Endothelial cell of hepatic sinusoid (primary cell): ENCODE results near the gene SLC1A2.

Experiments used
- in situ Hi-C: cut with HindIII; loops from 2 replicates; pipeline ENCODE4 v1.10.0; 2017; ENCODE audit warnings: low sequenced_read_pairs

SLC1A2 gene

GRCh38 chr11:35250621-35251020 is 168.7 kb downstream of the SLC1A2 start:
- in situ Hi-C loops, result no loop called here

GRCh38 chr11:35250192-35250591 is 169.2 kb downstream of the SLC1A2 start:
- in situ Hi-C loops, result no loop called here

GRCh38 chr11:35248558-35249323 is 170.6 kb downstream of the SLC1A2 start:
- in situ Hi-C loops, result no loop called here

- in situ Hi-C loops, result no loop called here
Measured at GRCh38 chr11:35247863-35248262, 171.5 kb downstream of the SLC1A2 start.

- in situ Hi-C loops, result no loop called here
Measured at GRCh38 chr11:35247428-35247827, 171.9 kb downstream of the SLC1A2 start.

GRCh38 chr11:35246745-35247144 is 172.6 kb downstream of the SLC1A2 start:
- in situ Hi-C loops, result no loop called here

- in situ Hi-C loops, result no loop called here
Measured at GRCh38 chr11:35245786-35246185, 173.6 kb downstream of the SLC1A2 start.

GRCh38 chr11:35245056-35245455 is 174.3 kb downstream of the SLC1A2 start:
- in situ Hi-C loops, result no loop called here

GRCh38 chr11:35243774-35244173 is 175.6 kb downstream of the SLC1A2 start:
- in situ Hi-C loops, result no loop called here

- in situ Hi-C loops, result no loop called here
Measured at GRCh38 chr11:35242412-35243242, 176.7 kb downstream of the SLC1A2 start.

GRCh38 chr11:35241531-35241930 is 177.8 kb downstream of the SLC1A2 start:
- in situ Hi-C loops, result no loop called here

GRCh38 chr11:35241083-35241482 is 178.3 kb downstream of the SLC1A2 start:
- in situ Hi-C loops, result no loop called here

GRCh38 chr11:35239471-35240075 is 179.8 kb downstream of the SLC1A2 start:
- in situ Hi-C loops, result no loop called here

GRCh38 chr11:35238882-35239281 is 180.5 kb downstream of the SLC1A2 start:
- in situ Hi-C loops, result no loop called here

GRCh38 chr11:35237860-35238715 is 181.3 kb downstream of the SLC1A2 start:
- in situ Hi-C loops, result no loop called here

- in situ Hi-C loops, result no loop called here
Measured at GRCh38 chr11:35237351-35237750, 182.0 kb downstream of the SLC1A2 start.

GRCh38 chr11:35236667-35237003 is 182.7 kb downstream of the SLC1A2 start:
- in situ Hi-C loops, result no loop called here

- in situ Hi-C loops, result no loop called here
Measured at GRCh38 chr11:35235936-35236666, 183.3 kb downstream of the SLC1A2 start.

- in situ Hi-C loops, result no loop called here
Measured at GRCh38 chr11:35235498-35235897, 183.9 kb downstream of the SLC1A2 start.

- in situ Hi-C loops, result no loop called here
Measured at GRCh38 chr11:35235157-35235468, 184.2 kb downstream of the SLC1A2 start.
